DND-41 (cell line): ENCODE data around the gene SLC6A12.

ENCODE experiments used
- ATAC-seq: fragments of 200-7000 bp; cut with Tn5 transposase; 3 replicates; pipeline ENCODE4 v1.9.1; 2021; ENCODE audit warnings: low read depth; ENCODE audit not compliant: insufficient read depth
- DNase-seq: peaks from one replicate; pipeline ENCODE4 v3.0.0-alpha.2; 2020
- H2AFZ ChIP-seq: 2 replicates; pipeline ENCODE4 v1.6.0; 2012; ENCODE audit warnings: low read depth, low read length
- H3K27ac ChIP-seq: 2 replicates; pipeline ENCODE4 v1.5.1; 2012; ENCODE audit warnings: low read length, inconsistent platforms
- H3K27me3 ChIP-seq: fragments of 200-600 bp; sonication (generic); 2 replicates; pipeline ENCODE4 v1.6.0; 2012; ENCODE audit warnings: low read length, mild to moderate bottlenecking, inconsistent platforms; ENCODE audit not compliant: insufficient read depth, poor library complexity
- H3K36me3 ChIP-seq: 2 replicates; pipeline ENCODE4 v1.5.1; 2012; ENCODE audit warnings: low read length, inconsistent platforms; ENCODE audit not compliant: insufficient read depth
- H3K4me1 ChIP-seq: 2 replicates; pipeline ENCODE4 v1.5.1; 2012; ENCODE audit warnings: mild to moderate bottlenecking, low read length; ENCODE audit not compliant: insufficient read depth
- H3K4me2 ChIP-seq: 2 replicates; pipeline ENCODE4 v1.6.0; 2012; ENCODE audit warnings: mild to moderate bottlenecking, moderate library complexity, low read length, inconsistent platforms; ENCODE audit not compliant: insufficient read depth
- H3K4me3 ChIP-seq, 2 experiments: fragments of 200-600 bp in 1 of 2; shearing (Covaris generic) in 1 of 2; 2 replicates each; pipeline ENCODE4 v1.5.1; 2012 to 2016; ENCODE audit warnings: inconsistent platforms in 2 of 2, low read length in 2 of 2, mild to moderate bottlenecking in 2 of 2, low read depth in 1 of 2, moderate library complexity in 1 of 2
- H3K79me2 ChIP-seq: 2 replicates; pipeline ENCODE4 v1.6.0; 2012; ENCODE audit warnings: low read length, inconsistent platforms; ENCODE audit not compliant: insufficient read depth
- H3K9ac ChIP-seq: 2 replicates; pipeline ENCODE4 v1.6.0; 2012; ENCODE audit warnings: low read depth, mild to moderate bottlenecking, inconsistent platforms, low read length, moderate library complexity
- H3K9me3 ChIP-seq: 2 replicates; pipeline ENCODE4 v1.5.1; 2012; ENCODE audit warnings: low read length, moderate library complexity, mild to moderate bottlenecking, inconsistent platforms; ENCODE audit not compliant: insufficient read depth, severe bottlenecking
- H4K20me1 ChIP-seq: 2 replicates; pipeline ENCODE4 v1.6.0; 2012; ENCODE audit warnings: low read length; ENCODE audit not compliant: insufficient read depth
- CTCF ChIP-seq: IDR thresholded peaks from 2 replicates; pipeline ENCODE4 v1.5.1; 2012; ENCODE audit warnings: borderline replicate concordance, low read length, moderate library complexity, mild to moderate bottlenecking; ENCODE audit not compliant: poor library complexity, severe bottlenecking; ENCODE audit errors: extremely low read depth
- EZH2 ChIP-seq: IDR thresholded peaks from 3 replicates; pipeline ENCODE4 v1.6.1; 2012; ENCODE audit warnings: borderline replicate concordance, low read depth, mild to moderate bottlenecking, moderate library complexity, low read length, inconsistent platforms; ENCODE audit not compliant: severe bottlenecking

SLC6A12 gene

DNA sequence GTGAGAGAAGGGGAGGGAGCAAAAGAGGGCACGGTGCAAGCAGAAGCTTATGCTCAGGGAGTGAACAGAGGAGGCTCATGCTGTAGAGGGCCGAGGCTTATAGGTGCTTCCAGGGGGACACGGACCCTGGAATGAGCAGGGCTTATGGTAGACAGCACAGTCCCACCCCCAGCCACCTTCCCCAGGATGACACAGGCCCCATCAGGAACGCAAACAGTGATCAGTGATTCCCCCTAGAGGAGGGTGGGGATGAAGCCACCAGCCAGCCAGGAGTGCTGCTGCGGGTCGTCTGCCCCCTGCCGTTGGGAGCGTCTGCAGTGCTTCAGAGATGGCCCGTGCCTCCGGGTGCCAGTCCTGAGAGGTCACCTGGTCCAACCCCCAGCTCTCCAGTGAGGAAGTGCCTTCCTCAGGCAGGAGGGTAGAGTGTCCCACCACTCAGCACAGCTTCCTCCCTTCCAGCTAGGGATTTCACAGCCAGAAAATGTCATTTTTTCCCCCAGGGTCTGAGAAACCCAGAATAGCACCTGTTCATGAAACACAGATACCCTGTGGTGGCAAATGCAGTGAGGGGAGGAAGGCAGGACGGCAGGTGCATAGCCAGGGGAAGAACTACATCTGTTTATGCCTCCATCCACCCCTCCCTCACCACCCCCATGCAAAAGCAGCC is 60.7 kb downstream of the SLC6A12 start:
- 0 out of 2 replicates have a peak, but pooled peaks cover 9% of the 10 kb centered on the region for H4K20me1 ChIP-seq
- peak; percentile 90 for ATAC-seq

DNA sequence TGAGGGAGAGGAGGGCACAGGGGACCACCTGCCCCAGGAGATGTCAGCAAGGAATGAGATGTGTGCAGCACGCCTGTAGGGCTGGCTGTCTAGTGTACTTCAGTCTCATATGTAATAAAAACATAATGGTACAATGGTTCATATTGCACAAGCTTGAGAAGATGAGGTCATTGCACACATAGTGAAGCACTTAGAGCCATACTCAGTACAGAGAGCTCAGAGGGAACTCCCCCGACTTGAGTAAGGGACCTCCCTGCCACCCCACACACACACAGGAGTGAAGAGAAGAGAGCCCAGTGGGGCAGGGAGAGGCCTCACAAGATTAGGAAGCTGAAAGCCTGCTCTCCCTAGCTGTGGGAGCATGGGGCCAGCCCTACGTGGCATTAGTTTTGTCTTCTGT is 61.5 kb downstream of the SLC6A12 start:
- H4K20me1 ChIP-seq, result 0 out of 2 replicates have a peak, but pooled peaks cover 9% of the 10 kb centered on the region
- no peak overlapping the region for H2AFZ ChIP-seq

More for the DNA sequence above, 60.7 kb downstream of the SLC6A12 start:
- Histone ChIP-seq H3K79me2 (no peaks in the 10 kb centered on the region), H3K36me3 (no peaks in the 10 kb centered on the region), H3K9ac (no peak overlapping the region), H3K27me3 (peaks cover 40% of the 10 kb centered on the region), H2AFZ (no peak overlapping the region), H3K4me2 (no peak overlapping the region), H3K27ac (no peak overlapping the region), H3K4me1 (no peaks in the 10 kb centered on the region), H3K9me3 (no peaks in the 10 kb centered on the region), H3K4me3 (no peak overlapping the region)
- TF ChIP-seq CTCF (peak; percentile 64), EZH2 (no peak)
- DNase-seq, result peak; percentile 57

GRCh38 chr12:151579-151978 is 62.4 kb downstream of the SLC6A12 start:
- Histone ChIP-seq H3K27me3 (peaks cover 42% of the 10 kb centered on the region), H2AFZ (no peak overlapping the region), H3K9me3 (no peaks in the 10 kb centered on the region), H3K9ac (no peak overlapping the region), H3K27ac (no peak overlapping the region), H3K4me3 (no peak overlapping the region), H3K4me1 (no peaks in the 10 kb centered on the region), H3K4me2 (no peak overlapping the region), H3K36me3 (no peaks in the 10 kb centered on the region), H4K20me1 (0 out of 2 replicates have a peak, but pooled peaks cover 9% of the 10 kb centered on the region), H3K79me2 (no peaks in the 10 kb centered on the region)
- no peak for ATAC-seq
- TF ChIP-seq CTCF (no peak), EZH2 (no peak)
- DNase-seq, result no peak

More for the DNA sequence above, 61.5 kb downstream of the SLC6A12 start:
- no peaks in the 10 kb centered on the region for H3K36me3 ChIP-seq
- ATAC-seq (no peak), DNase-seq (no peak)
- H3K9me3 ChIP-seq, result no peaks in the 10 kb centered on the region
- no peaks in the 10 kb centered on the region for H3K79me2 ChIP-seq
- no peak overlapping the region for H3K9ac ChIP-seq
- no peak overlapping the region for H3K4me3 ChIP-seq
- H3K4me2 ChIP-seq, result no peak overlapping the region
- peaks cover 42% of the 10 kb centered on the region for H3K27me3 ChIP-seq
- TF ChIP-seq CTCF (no peak), EZH2 (no peak)
- H3K4me1 ChIP-seq, result no peaks in the 10 kb centered on the region
- H3K27ac ChIP-seq, result no peak overlapping the region
